ENCODE results near the gene LRPPRC. TPM values are rescaled to one million over a fixed set of nuclear protein-coding genes. Genes with fewer than 3 reads are reported as not detected.

The LRPPRC gene
- total and polyA plus RNA-seq, 2 donors (not counting 3 experiments of a cell fraction or from before 2014, with no cell fraction given): 22.6 to 94.0 TPM

- POLR2A ChIA-PET: no interaction called here
- H2AFZ ChIP-seq (ENCODE audit: low read depth, low read length): no peak overlapping the region
- dilution Hi-C loops (cut with MboI; ENCODE audit: extremely low pct_ligation_motif_present, low sequenced_read_pairs) (no loop called here), intact Hi-C loops (cut with micrococcal nuclease) (loop anchor here (2.0 kb wide), 2 partner anchors 246 to 346 kb away; no protein-coding TSS in a partner anchor)
- FAIRE-seq (no peak), DNase-seq (ENCODE audit: low read depth, low spot score) (no peak)
- no peak overlapping the region for H3K4me2 ChIP-seq (ENCODE audit: insufficient read depth, low read length)
- H3K27me3 ChIP-seq (ENCODE audit: control insufficient read depth in 2 of 2, insufficient read depth in 2 of 2, low read length in 2 of 2): peaks cover 2 to 4% of the 10 kb centered on the region in 2 experiments
- no peak overlapping the region for H3K27ac ChIP-seq (ENCODE audit: insufficient read depth, low read depth, low read length)
- H3K9me3 ChIP-seq (replicated peaks; ENCODE audit: control insufficient read depth, insufficient read depth, low read length): no peaks in the 10 kb centered on the region
- no peaks in the 10 kb centered on the region for H3K4me1 ChIP-seq (ENCODE audit: control insufficient read depth, extremely low read depth, insufficient read depth, low read length)
- H3K36me3 ChIP-seq (ENCODE audit: control insufficient read depth in 2 of 2, extremely low read depth in 1 of 2, insufficient read depth in 2 of 2, low read length in 2 of 2): no peaks in the 10 kb centered on the region
- CTCF ChIA-PET: interaction anchor here (1.3 to 2.6 kb wide), 4 partner anchors 8 to 434 kb away, joined by 10 to 58 read pairs (median 28); no protein-coding TSS in a partner anchor
- no peak overlapping the region for H3K9ac ChIP-seq (replicated peaks; ENCODE audit: extremely low read depth, insufficient read depth, low read length)
- no peaks in the 10 kb centered on the region for H4K20me1 ChIP-seq (replicated peaks; ENCODE audit: control insufficient read depth, extremely low read depth, insufficient read depth, low read length)
- TF ChIP-seq GATA2 (IDR thresholded peaks at IDR 0.05; ENCODE audit: insufficient read depth, insufficient read length, low read depth, low read length): no peak
- TF ChIP-seq MAX (IDR thresholded peaks at IDR 0.05; ENCODE audit: insufficient read depth, insufficient read length): no peak
- TF ChIP-seq MYC (IDR thresholded peaks at IDR 0.05; ENCODE audit: low read depth, low read length): no peak
- TF ChIP-seq EZH2 (IDR thresholded peaks at IDR 0.05; ENCODE audit: borderline replicate concordance, low read depth, low read length, severe bottlenecking): no peak
- no peak for TF ChIP-seq POLR2A (IDR thresholded peaks at IDR 0.05; ENCODE audit: low read depth, low read length)
- no peak for TF ChIP-seq JUN (IDR thresholded peaks at IDR 0.05; ENCODE audit: borderline replicate concordance, insufficient read depth, insufficient read length, low read depth)
- TF ChIP-seq POLR2AphosphoS5 (IDR thresholded peaks at IDR 0.05; ENCODE audit: insufficient read depth, low read depth, low read length): no peak
- TF ChIP-seq FOS (IDR thresholded peaks at IDR 0.05; ENCODE audit: borderline replicate concordance, insufficient read depth, low read length): no peak
- TF ChIP-seq CTCF (IDR thresholded peaks at IDR 0.05; ENCODE audit: extremely low read depth in 1 of 2, insufficient read depth in 1 of 2, low read depth in 1 of 2, low read length in 2 of 2): no peak
- no peaks in the 10 kb centered on the region for H3K79me2 ChIP-seq (ENCODE audit: control insufficient read depth, insufficient read depth, low read length)
- H3K4me3 ChIP-seq (replicated peaks in 1 of 3; ENCODE audit: insufficient read depth in 1 of 3, low read depth in 1 of 3, low read length in 3 of 3): no peak overlapping the region
- H3K9me1 ChIP-seq (replicated peaks; ENCODE audit: control insufficient read depth, extremely low read depth, insufficient read depth, low read length): no peaks in the 10 kb centered on the region
- no TSS peak for BruUV-seq (replicated peaks)
Observed at GRCh38 chr2:44045061-44045460, 49.3 kb upstream of the LRPPRC start.
